ENCODE results near the gene SLC6A12.

The SLC6A12 gene

GRCh38 chr12:227286-227915 is 13.4 kb upstream of the SLC6A12 start:
- peaks cover 15% of the 10 kb centered on the region for H3K27me3 ChIP-seq (ENCODE audit: control insufficient read depth, insufficient read depth, low read length, poor library complexity, severe bottlenecking)

GRCh38 chr12:226401-226800 is 12.4 kb upstream of the SLC6A12 start:
- H3K9me3 ChIP-seq (ENCODE audit: control insufficient read depth, low read length) = no peaks in the 10 kb centered on the region
- WGBS, 2 experiments = 85 to 87% methylated on average over 14 of the region's 14 CpGs
- peaks cover 15% of the 10 kb centered on the region for H3K27me3 ChIP-seq (ENCODE audit: control insufficient read depth, insufficient read depth, low read length, poor library complexity, severe bottlenecking)
- peaks cover 14% of the 10 kb centered on the region for H3K4me1 ChIP-seq (ENCODE audit: control insufficient read depth, insufficient read depth, low read length)
- H3K27ac ChIP-seq (ENCODE audit: insufficient read depth, low read depth, low read length, poor library complexity, severe bottlenecking) = no peak overlapping the region
- H3K4me3 ChIP-seq (ENCODE audit: insufficient read depth, low read depth, low read length) = no peak overlapping the region
- no peaks in the 10 kb centered on the region for H3K36me3 ChIP-seq (ENCODE audit: control insufficient read depth, insufficient read depth, low read length)

More at GRCh38 chr12:227286-227915, 13.4 kb upstream of the SLC6A12 start:
- H3K27ac ChIP-seq (ENCODE audit: insufficient read depth, low read depth, low read length, poor library complexity, severe bottlenecking) = no peak overlapping the region
- no peaks in the 10 kb centered on the region for H3K9me3 ChIP-seq (ENCODE audit: control insufficient read depth, low read length)
- no peak overlapping the region for H3K4me3 ChIP-seq (ENCODE audit: insufficient read depth, low read depth, low read length)
- H3K4me1 ChIP-seq (ENCODE audit: control insufficient read depth, insufficient read depth, low read length) = peaks cover 17% of the 10 kb centered on the region
- H3K36me3 ChIP-seq (ENCODE audit: control insufficient read depth, insufficient read depth, low read length) = no peaks in the 10 kb centered on the region
- 91 to 95% methylated on average over 6 to 7 of the region's 7 CpGs for WGBS, 2 experiments

DNA sequence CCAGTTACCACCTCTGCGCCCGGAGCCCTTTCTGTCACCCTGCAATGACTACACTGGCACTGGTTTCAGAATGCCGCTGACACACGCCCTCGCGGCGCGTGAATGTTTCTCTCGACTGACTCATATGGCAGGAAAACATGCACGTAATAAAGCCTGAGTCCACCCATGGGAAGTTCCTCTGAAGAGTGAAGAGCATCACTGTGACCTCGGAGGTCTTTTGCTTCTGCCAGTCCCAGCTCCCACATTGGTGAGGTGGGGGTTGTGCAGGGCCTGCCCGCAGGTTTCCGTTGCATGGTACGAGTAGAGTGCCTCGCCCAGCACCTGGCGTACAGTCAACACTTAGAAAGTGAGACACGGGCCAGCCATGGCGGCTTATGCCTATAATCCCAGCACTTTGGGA is 11.1 kb upstream of the SLC6A12 start:
- 91 to 93% methylated on average over 18 of the region's 18 CpGs for WGBS, 2 experiments
- Histone ChIP-seq H3K27ac (ENCODE audit: insufficient read depth, low read depth, low read length, poor library complexity, severe bottlenecking) (no peak overlapping the region), H3K4me1 (ENCODE audit: control insufficient read depth, insufficient read depth, low read length) (peaks cover 10% of the 10 kb centered on the region), H3K4me3 (ENCODE audit: insufficient read depth, low read depth, low read length) (no peak overlapping the region), H3K9me3 (ENCODE audit: control insufficient read depth, low read length) (no peaks in the 10 kb centered on the region), H3K27me3 (ENCODE audit: control insufficient read depth, insufficient read depth, low read length, poor library complexity, severe bottlenecking) (peaks cover 15% of the 10 kb centered on the region), H3K36me3 (ENCODE audit: control insufficient read depth, insufficient read depth, low read length) (no peaks in the 10 kb centered on the region)

DNA sequence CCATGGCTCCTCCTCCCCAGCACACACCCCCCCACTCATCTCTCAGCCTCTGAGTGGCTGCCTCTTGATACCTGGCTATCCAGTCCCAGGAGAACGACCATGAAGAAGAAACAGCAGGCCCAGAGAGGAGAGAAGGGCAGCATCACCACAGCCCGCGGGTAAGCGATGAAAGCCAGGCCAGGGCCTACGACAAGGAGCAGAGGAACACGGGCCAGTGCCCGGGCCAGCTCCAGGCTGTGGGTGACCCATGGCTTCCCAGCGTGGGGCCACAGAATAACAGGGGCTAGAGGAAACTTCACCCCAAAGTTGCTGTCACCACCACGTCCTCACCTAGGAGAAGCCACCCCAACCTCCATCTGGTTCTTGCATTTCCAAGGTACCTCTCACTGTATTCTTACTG is 10.4 kb upstream of the SLC6A12 start:
- WGBS, 2 experiments = 93% methylated on average over 9 of the region's 9 CpGs
- no peaks in the 10 kb centered on the region for H3K36me3 ChIP-seq (ENCODE audit: control insufficient read depth, insufficient read depth, low read length)
- no peaks in the 10 kb centered on the region for H3K9me3 ChIP-seq (ENCODE audit: control insufficient read depth, low read length)
- no peak overlapping the region for H3K4me3 ChIP-seq (ENCODE audit: insufficient read depth, low read depth, low read length)
- H3K4me1 ChIP-seq (ENCODE audit: control insufficient read depth, insufficient read depth, low read length) = peaks cover 10% of the 10 kb centered on the region
- peaks cover 14% of the 10 kb centered on the region for H3K27me3 ChIP-seq (ENCODE audit: control insufficient read depth, insufficient read depth, low read length, poor library complexity, severe bottlenecking)
- H3K27ac ChIP-seq (ENCODE audit: insufficient read depth, low read depth, low read length, poor library complexity, severe bottlenecking) = no peak overlapping the region

GRCh38 chr12:223841-224240 is 9.9 kb upstream of the SLC6A12 start:
- 87 to 88% methylated on average over 11 of the region's 11 CpGs for WGBS, 2 experiments
- Histone ChIP-seq H3K27me3 (ENCODE audit: control insufficient read depth, insufficient read depth, low read length, poor library complexity, severe bottlenecking) (peaks cover 9% of the 10 kb centered on the region), H3K4me1 (ENCODE audit: control insufficient read depth, insufficient read depth, low read length) (peaks cover 10% of the 10 kb centered on the region), H3K27ac (ENCODE audit: insufficient read depth, low read depth, low read length, poor library complexity, severe bottlenecking) (no peak overlapping the region), H3K36me3 (ENCODE audit: control insufficient read depth, insufficient read depth, low read length) (no peaks in the 10 kb centered on the region), H3K4me3 (ENCODE audit: insufficient read depth, low read depth, low read length) (no peak overlapping the region), H3K9me3 (ENCODE audit: control insufficient read depth, low read length) (no peaks in the 10 kb centered on the region)

GRCh38 chr12:221736-222135 is 7.8 kb upstream of the SLC6A12 start:
- 80 to 90% methylated on average over 6 of the region's 6 CpGs for WGBS, 2 experiments
- H3K27ac ChIP-seq (ENCODE audit: insufficient read depth, low read depth, low read length, poor library complexity, severe bottlenecking) = no peak overlapping the region
- no peaks in the 10 kb centered on the region for H3K36me3 ChIP-seq (ENCODE audit: control insufficient read depth, insufficient read depth, low read length)
- H3K9me3 ChIP-seq (ENCODE audit: control insufficient read depth, low read length) = no peaks in the 10 kb centered on the region
- H3K4me1 ChIP-seq (ENCODE audit: control insufficient read depth, insufficient read depth, low read length) = peaks cover 10% of the 10 kb centered on the region
- no peaks in the 10 kb centered on the region for H3K27me3 ChIP-seq (ENCODE audit: control insufficient read depth, insufficient read depth, low read length, poor library complexity, severe bottlenecking)
- H3K4me3 ChIP-seq (ENCODE audit: insufficient read depth, low read depth, low read length) = no peak overlapping the region

DNA sequence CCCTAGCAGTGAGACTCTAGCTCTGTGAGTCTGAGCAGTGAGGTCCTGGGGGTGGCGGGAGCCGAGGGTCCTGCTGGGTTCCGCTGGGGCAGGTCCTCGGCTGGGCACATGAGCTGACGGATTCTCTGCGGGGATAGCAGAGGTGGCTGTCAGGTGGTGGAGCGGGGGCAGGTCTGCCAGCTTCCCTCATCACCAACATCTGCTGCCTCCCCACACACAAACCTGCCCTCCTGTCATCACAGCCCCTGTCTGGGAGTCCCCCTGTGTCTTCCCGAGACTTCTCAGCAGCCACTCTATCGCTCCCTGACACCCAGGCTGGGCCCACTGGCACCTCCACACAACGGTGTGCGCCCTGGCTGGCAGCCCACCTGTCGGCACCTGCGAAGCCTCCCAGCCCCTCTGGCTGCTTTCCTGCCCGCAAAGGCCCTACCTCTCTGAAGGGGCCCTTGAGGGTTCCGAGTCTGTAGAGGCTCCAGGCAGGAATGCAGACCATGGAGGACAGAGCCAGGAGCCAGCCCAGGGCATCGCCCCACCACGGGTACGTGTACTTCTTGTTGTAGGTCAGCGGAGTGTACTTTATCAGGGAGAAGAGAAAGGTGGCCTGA is 7.1 kb upstream of the SLC6A12 start:
- Histone ChIP-seq H3K27me3 (ENCODE audit: control insufficient read depth, insufficient read depth, low read length, poor library complexity, severe bottlenecking) (no peaks in the 10 kb centered on the region), H3K27ac (ENCODE audit: insufficient read depth, low read depth, low read length, poor library complexity, severe bottlenecking) (no peak overlapping the region), H3K36me3 (ENCODE audit: control insufficient read depth, insufficient read depth, low read length) (no peaks in the 10 kb centered on the region), H3K9me3 (ENCODE audit: control insufficient read depth, low read length) (no peaks in the 10 kb centered on the region), H3K4me3 (ENCODE audit: insufficient read depth, low read depth, low read length) (no peak overlapping the region), H3K4me1 (ENCODE audit: control insufficient read depth, insufficient read depth, low read length) (peaks cover 10% of the 10 kb centered on the region)
- WGBS, 2 experiments = 90 to 91% methylated on average over 19 of the region's 19 CpGs

DNA sequence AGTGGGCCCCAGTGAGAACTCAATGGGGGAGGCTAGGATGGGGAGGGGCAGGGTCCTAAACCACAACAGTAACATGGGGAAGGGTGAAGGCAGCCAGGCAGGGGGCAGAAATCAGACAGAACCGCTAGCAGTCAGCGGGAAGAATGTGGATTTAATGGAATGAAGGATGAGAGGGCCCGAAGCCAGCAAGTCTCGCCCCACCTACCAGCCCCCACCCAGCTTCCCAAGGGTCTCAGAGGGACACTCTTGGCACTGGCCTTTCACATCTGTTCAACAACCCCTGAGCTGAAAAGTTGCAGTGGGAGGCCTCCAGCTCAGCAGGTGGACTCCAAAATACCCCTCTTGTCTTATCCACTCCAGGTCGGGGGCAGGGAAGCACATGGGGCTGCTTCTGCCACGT is 6.5 kb upstream of the SLC6A12 start:
- Histone ChIP-seq H3K36me3 (ENCODE audit: control insufficient read depth, insufficient read depth, low read length) (no peaks in the 10 kb centered on the region), H3K9me3 (ENCODE audit: control insufficient read depth, low read length) (no peaks in the 10 kb centered on the region), H3K4me3 (ENCODE audit: insufficient read depth, low read depth, low read length) (no peak overlapping the region), H3K27me3 (ENCODE audit: control insufficient read depth, insufficient read depth, low read length, poor library complexity, severe bottlenecking) (no peaks in the 10 kb centered on the region), H3K4me1 (ENCODE audit: control insufficient read depth, insufficient read depth, low read length) (peaks cover 10% of the 10 kb centered on the region), H3K27ac (ENCODE audit: insufficient read depth, low read depth, low read length, poor library complexity, severe bottlenecking) (no peak overlapping the region)
- 77 to 85% methylated on average over 6 of the region's 6 CpGs for WGBS, 2 experiments

- no peak overlapping the region for H3K4me3 ChIP-seq (ENCODE audit: insufficient read depth, low read depth, low read length)
- peaks cover 10% of the 10 kb centered on the region for H3K4me1 ChIP-seq (ENCODE audit: control insufficient read depth, insufficient read depth, low read length)
- no peak overlapping the region for H3K27ac ChIP-seq (ENCODE audit: insufficient read depth, low read depth, low read length, poor library complexity, severe bottlenecking)
- no peaks in the 10 kb centered on the region for H3K36me3 ChIP-seq (ENCODE audit: control insufficient read depth, insufficient read depth, low read length)
- 20 to 21% methylated on average over 17 of the region's 17 CpGs for WGBS, 2 experiments
- H3K9me3 ChIP-seq (ENCODE audit: control insufficient read depth, low read length) = no peaks in the 10 kb centered on the region
- H3K27me3 ChIP-seq (ENCODE audit: control insufficient read depth, insufficient read depth, low read length, poor library complexity, severe bottlenecking) = no peaks in the 10 kb centered on the region
Observed at GRCh38 chr12:219891-220352, 6.0 kb upstream of the SLC6A12 start.

- Histone ChIP-seq H3K36me3 (ENCODE audit: control insufficient read depth, insufficient read depth, low read length) (no peaks in the 10 kb centered on the region), H3K4me3 (ENCODE audit: insufficient read depth, low read depth, low read length) (no peak overlapping the region), H3K27ac (ENCODE audit: insufficient read depth, low read depth, low read length, poor library complexity, severe bottlenecking) (no peak overlapping the region), H3K4me1 (ENCODE audit: control insufficient read depth, insufficient read depth, low read length) (peaks cover 18% of the 10 kb centered on the region), H3K27me3 (ENCODE audit: control insufficient read depth, insufficient read depth, low read length, poor library complexity, severe bottlenecking) (peaks cover 5% of the 10 kb centered on the region), H3K9me3 (ENCODE audit: control insufficient read depth, low read length) (no peaks in the 10 kb centered on the region)
- 90 to 92% methylated on average over 30 of the region's 30 CpGs for WGBS, 2 experiments
Observed at GRCh38 chr12:218728-219590, 5.0 kb upstream of the SLC6A12 start.

Data from ectodermal cell (in vitro differentiated cells).